T-helper 1 cell treated with Interleukin-12 subunit alpha and Interleukin-12 subunit beta and Interleukin-4 antibody, amounts not matched to agents 30 μg/mL and 1 μg/mL, for 36 hours (primary cell): ENCODE results near the gene ITPA.

Experiments used
- H3K27ac Mint-ChIP-seq: one replicate; pipeline ENCODE4 v1.8.0; 2021; ENCODE audit warnings: mild to moderate bottlenecking, mixed read lengths
- H3K27me3 Mint-ChIP-seq: one replicate; pipeline ENCODE4 v1.8.0; 2021; ENCODE audit warnings: low read depth, mixed read lengths
- H3K36me3 Mint-ChIP-seq: one replicate; pipeline ENCODE4 v1.8.0; 2021; ENCODE audit warnings: low read depth, mixed read lengths
- H3K4me1 Mint-ChIP-seq: one replicate; pipeline ENCODE4 v1.8.0; 2021; ENCODE audit warnings: low read depth, mixed read lengths
- H3K4me3 Mint-ChIP-seq: one replicate; pipeline ENCODE4 v1.8.0; 2021; ENCODE audit warnings: mild to moderate bottlenecking, moderate library complexity, mixed read lengths
- H3K9me3 Mint-ChIP-seq: one replicate; pipeline ENCODE4 v1.8.0; 2021; ENCODE audit warnings: mixed read lengths

The ITPA gene

GRCh38 chr20:3226864-3227263 is 17.6 kb downstream of the ITPA start:
- Mint-ChIP-seq H3K36me3 (peaks cover 2% of the 10 kb centered on the region), H3K27me3 (no peaks in the 10 kb centered on the region), H3K9me3 (no peaks in the 10 kb centered on the region), H3K4me3 (no peak overlapping the region), H3K27ac (no peak overlapping the region), H3K4me1 (peaks cover 7% of the 10 kb centered on the region)

DNA sequence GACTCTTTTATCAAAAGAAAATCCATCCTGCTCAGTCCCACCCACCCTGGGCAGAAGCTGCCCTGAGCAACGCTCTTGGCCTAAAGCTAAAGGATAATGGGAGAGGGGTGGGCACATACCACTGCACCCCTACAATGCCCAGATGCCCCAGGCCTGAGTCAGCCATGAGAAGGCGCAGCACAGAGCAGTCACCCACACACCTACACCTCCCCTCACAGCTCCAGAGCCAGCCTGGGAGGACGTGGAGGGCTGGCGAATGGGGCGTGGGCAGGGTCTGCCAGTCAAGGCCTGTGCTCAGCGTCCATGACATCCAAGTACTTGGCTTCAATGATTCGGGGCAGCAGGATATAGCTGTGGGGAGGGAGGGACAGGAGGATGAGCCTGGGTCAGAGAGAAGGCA is 18.2 kb downstream of the ITPA start:
- H3K36me3 Mint-ChIP-seq = peaks cover 2% of the 10 kb centered on the region
- H3K27me3 Mint-ChIP-seq = no peaks in the 10 kb centered on the region
- peaks cover 7% of the 10 kb centered on the region for H3K4me1 Mint-ChIP-seq
- no peaks in the 10 kb centered on the region for H3K9me3 Mint-ChIP-seq
- H3K4me3 Mint-ChIP-seq = no peak overlapping the region
- H3K27ac Mint-ChIP-seq = no peak overlapping the region

DNA sequence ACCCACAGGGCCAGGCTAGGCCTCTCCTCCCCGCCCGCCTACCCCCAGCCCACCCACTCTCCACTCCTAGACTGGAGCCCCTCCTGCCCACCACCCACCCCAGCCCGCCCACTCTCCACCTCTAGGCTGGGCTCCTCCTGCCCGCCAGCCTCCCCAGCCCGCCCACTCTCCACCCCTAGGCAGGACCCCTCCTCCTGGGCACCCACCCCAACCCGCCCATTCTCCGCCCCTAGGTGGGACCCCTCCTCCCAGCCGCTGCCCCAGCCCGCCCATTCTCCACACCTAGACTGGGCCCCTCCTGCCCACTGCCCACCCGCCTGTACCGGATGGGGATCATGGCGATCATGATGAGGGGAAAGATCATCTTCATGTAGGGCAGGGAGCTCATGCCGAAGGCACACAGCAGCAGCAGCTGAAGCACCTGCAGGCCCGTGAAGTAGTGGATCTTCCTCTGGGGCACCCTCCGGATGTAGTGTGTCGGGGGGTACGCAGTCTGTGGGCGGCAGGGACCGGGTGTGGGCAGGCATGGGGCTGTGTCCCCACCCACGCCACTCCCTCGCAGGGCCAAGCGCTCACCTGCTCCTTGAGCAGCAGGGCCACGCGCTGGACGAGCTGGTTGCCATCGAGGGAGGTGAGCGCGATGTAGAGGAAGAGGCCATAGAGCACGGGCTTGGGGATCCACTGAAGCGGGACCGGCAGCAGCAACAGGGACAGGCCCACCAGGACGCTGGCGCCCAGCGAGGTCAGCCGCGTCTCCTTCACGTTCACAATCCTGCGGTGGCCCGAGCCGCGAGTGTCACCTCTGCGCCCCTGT is 18.8 kb downstream of the ITPA start:
- Mint-ChIP-seq H3K4me1 (peaks cover under 1% of the 10 kb centered on the region), H3K9me3 (no peaks in the 10 kb centered on the region), H3K4me3 (no peak overlapping the region), H3K27me3 (no peaks in the 10 kb centered on the region), H3K36me3 (peaks cover 2% of the 10 kb centered on the region), H3K27ac (no peak overlapping the region)

- H3K27ac Mint-ChIP-seq = no peak overlapping the region
- H3K4me3 Mint-ChIP-seq = no peak overlapping the region
Observed at GRCh38 chr20:3228750-3229032, 19.4 kb downstream of the ITPA start.

DNA sequence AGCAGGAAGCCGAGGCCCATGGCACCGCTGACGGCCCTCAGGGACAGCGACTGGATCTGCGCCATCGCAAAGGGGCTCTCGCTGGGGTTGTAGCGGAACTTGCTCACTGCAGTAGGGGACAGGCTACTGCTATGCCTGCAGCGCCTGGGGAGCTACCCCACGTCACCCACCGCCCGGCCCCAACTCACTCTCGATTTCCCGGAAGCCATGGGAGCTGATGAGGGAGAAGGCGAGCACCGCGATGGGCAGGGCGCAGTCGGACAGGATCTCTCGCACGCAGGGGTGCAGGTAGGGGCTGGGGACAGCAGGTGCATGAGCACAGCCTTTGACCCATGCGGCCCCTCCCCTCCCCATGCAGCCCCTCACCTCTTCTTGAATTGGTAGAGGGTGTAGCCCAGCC is 19.9 kb downstream of the ITPA start:
- Mint-ChIP-seq H3K4me3 (no peak overlapping the region), H3K36me3 (no peaks in the 10 kb centered on the region)

More at GRCh38 chr20:3228750-3229032, 19.4 kb downstream of the ITPA start:
- H3K9me3 Mint-ChIP-seq = no peaks in the 10 kb centered on the region
- no peaks in the 10 kb centered on the region for H3K36me3 Mint-ChIP-seq
- H3K27me3 Mint-ChIP-seq = no peaks in the 10 kb centered on the region
- no peaks in the 10 kb centered on the region for H3K4me1 Mint-ChIP-seq

DNA sequence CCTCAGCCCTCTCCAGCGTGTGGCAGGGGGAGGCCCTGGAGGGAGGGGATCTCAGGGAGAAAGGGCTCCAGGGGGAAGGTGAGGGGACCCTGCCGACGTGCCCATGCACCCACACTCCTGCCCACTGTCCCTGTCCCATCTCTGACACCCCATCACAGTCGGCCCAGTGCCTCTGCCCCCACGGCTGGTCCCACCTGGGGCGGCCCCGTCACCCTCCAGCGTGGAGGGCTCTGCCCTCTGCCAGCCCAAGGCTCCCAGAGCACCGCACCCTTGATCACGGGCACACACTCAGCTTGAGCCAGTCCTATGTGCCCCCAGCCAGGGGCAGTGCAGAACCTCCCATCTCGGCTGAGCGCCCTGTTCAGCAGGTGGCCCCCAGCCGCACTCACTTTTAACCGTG is 20.5 kb downstream of the ITPA start:
- H3K27me3 Mint-ChIP-seq = peaks cover under 1% of the 10 kb centered on the region

More for the DNA sequence above, 19.9 kb downstream of the ITPA start:
- Mint-ChIP-seq H3K4me1 (no peaks in the 10 kb centered on the region), H3K9me3 (no peaks in the 10 kb centered on the region), H3K27me3 (no peaks in the 10 kb centered on the region), H3K27ac (no peak overlapping the region)

DNA sequence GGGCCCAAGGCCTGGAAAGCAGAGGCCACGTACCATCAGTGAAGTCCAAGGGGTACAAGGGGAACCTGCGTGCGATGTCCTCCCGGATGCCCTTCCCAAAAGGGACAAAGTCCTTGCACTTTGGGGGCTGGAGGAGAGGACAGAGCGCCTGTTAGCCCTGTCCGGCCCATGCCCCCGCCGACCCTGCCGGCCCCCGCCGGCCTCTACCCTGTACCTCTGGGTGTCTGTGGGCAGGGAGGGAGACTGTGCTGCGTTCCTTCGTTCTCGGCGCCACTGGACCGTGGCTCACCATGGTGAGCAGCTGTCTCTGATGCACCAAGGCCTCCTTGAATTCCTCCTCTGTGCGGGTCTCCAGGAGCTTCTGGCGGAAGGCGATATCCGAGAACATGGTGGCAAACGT is 21.8 kb downstream of the ITPA start:
- H3K27me3 Mint-ChIP-seq = peaks cover 10% of the 10 kb centered on the region
- no peaks in the 10 kb centered on the region for H3K9me3 Mint-ChIP-seq
- no peaks in the 10 kb centered on the region for H3K36me3 Mint-ChIP-seq
- no peak overlapping the region for H3K4me3 Mint-ChIP-seq
- H3K27ac Mint-ChIP-seq = no peak overlapping the region
- no peaks in the 10 kb centered on the region for H3K4me1 Mint-ChIP-seq

More for the DNA sequence above, 20.5 kb downstream of the ITPA start:
- H3K4me3 Mint-ChIP-seq = no peak overlapping the region
- H3K27ac Mint-ChIP-seq = no peak overlapping the region
- H3K9me3 Mint-ChIP-seq = no peaks in the 10 kb centered on the region
- H3K4me1 Mint-ChIP-seq = no peaks in the 10 kb centered on the region
- H3K36me3 Mint-ChIP-seq = no peaks in the 10 kb centered on the region

- Mint-ChIP-seq H3K4me3 (no peak overlapping the region), H3K27ac (no peak overlapping the region), H3K27me3 (peaks cover 19% of the 10 kb centered on the region)
Observed at GRCh38 chr20:3231889-3232588, 22.7 kb downstream of the ITPA start.

GRCh38 chr20:3233131-3233990 is 24.1 kb downstream of the ITPA start:
- Mint-ChIP-seq H3K9me3 (no peaks in the 10 kb centered on the region), H3K4me3 (no peak overlapping the region), H3K27ac (no peak overlapping the region), H3K4me1 (peaks cover 3% of the 10 kb centered on the region), H3K27me3 (peaks cover 30% of the 10 kb centered on the region), H3K36me3 (no peaks in the 10 kb centered on the region)

More at GRCh38 chr20:3231889-3232588, 22.7 kb downstream of the ITPA start:
- H3K4me1 Mint-ChIP-seq = no peaks in the 10 kb centered on the region
- no peaks in the 10 kb centered on the region for H3K36me3 Mint-ChIP-seq
- H3K9me3 Mint-ChIP-seq = no peaks in the 10 kb centered on the region

DNA sequence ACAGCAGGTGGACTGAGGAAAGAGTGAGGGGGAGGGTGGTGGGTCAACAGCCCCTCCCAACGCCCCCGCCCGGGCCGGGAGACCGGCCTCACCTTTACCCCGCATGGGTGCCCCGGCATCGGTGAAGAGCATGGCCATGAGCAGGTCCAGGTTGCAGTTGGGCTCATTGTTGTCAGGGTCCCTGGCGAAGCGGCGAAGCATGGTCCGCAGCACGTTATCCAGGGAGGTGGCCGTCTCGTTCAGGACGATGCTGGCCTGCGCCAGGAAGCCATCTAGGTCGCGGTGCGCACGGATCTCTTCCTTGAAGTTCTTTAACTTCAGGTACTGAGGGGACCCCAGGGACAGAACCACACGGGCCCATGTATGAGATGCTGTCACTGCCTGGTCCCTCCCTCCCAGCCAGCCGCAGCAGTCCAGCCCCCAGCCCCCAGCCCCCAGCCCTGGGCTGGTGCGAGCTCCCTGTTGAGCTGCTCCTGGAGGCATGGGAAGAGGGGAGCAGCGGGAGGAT is 24.7 kb downstream of the ITPA start:
- no peaks in the 10 kb centered on the region for H3K36me3 Mint-ChIP-seq
- peaks cover 3% of the 10 kb centered on the region for H3K4me1 Mint-ChIP-seq
- no peak overlapping the region for H3K27ac Mint-ChIP-seq

DNA sequence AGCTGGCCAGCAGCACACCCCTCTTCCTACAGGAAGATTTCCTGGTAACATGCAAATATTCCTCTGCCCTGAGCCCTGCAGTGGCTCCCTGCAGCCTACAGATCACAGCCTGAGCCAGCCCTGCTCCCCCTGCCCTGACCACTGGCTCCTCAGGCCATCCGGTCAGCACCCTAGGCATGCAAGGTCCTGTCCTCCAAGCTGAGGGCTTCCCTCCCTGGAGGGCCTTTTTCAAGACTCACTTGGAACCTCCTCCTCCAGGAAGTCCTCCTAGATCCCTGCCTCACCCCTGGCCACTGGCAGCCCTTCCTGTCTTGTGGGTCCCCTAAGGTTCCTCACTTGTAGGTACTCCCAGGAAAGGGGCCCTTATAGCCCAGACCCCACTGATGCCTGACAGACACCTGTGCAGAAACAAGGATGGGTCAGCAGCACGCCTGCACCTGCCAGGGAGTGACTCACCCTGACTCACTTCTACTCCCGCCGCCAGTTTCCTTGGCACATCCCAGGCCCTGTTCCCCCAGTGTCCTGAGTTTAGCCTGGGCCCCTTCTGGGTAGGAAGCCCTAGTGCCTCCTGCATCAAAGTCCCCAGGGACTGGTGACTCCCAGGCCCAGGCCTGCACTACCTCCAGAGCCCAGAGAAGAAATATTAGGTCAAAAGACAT is 26.5 kb downstream of the ITPA start:
- Mint-ChIP-seq H3K9me3 (no peaks in the 10 kb centered on the region), H3K4me1 (peaks cover 10% of the 10 kb centered on the region), H3K4me3 (no peak overlapping the region), H3K36me3 (peaks cover 3% of the 10 kb centered on the region), H3K27ac (no peak overlapping the region), H3K27me3 (peaks cover 47% of the 10 kb centered on the region)

More for the DNA sequence above, 24.7 kb downstream of the ITPA start:
- H3K9me3 Mint-ChIP-seq = no peaks in the 10 kb centered on the region
- H3K27me3 Mint-ChIP-seq = peaks cover 33% of the 10 kb centered on the region
- H3K4me3 Mint-ChIP-seq = no peak overlapping the region

- Mint-ChIP-seq H3K4me3 (peak overlapping the region; percentile 40), H3K27me3 (peaks cover 59% of the 10 kb centered on the region), H3K27ac (no peak overlapping the region), H3K4me1 (peaks cover 10% of the 10 kb centered on the region), H3K36me3 (peaks cover 3% of the 10 kb centered on the region), H3K9me3 (no peaks in the 10 kb centered on the region)
Observed at GRCh38 chr20:3237011-3237957, 28.0 kb downstream of the ITPA start.

DNA sequence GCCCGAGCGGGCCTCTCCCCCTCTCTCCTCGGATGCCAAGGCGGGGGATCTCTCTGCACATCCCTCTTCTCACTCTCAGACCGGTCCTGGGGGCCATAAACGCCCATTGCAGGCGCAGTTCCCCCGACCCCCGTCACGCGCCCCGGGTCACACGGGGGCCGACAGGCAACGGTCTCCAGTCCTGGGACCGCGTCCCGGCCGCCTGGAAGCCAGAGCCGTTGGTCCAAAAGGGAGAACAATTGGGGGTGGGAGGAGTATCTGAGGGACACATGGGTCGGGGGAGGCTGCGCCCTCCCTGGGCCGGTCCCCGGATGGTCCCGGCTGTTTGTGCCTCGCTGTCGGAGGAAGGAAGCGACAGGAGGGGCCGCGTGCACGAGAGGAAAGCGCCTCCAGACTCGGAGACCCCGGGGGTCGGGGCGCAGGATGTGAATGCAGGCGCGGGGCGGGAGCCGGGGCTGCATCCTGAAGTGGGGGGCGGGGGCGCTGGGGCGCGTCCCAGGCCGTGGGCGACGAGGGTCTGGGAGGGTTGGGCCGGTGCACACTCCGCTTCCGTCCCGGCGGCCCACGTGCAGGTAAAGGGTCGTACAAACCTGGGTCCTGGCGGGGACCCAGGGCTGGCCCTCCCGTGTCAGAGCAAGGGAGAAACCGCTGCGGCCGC is 28.8 kb downstream of the ITPA start:
- Mint-ChIP-seq H3K4me3 (peak overlapping the region; percentile 81), H3K27me3 (peaks cover 62% of the 10 kb centered on the region), H3K9me3 (no peaks in the 10 kb centered on the region), H3K27ac (no peak overlapping the region), H3K36me3 (peaks cover 3% of the 10 kb centered on the region), H3K4me1 (peaks cover 10% of the 10 kb centered on the region)
